Measurements from ENCODE around the gene RNASEL. TPM values are rescaled to one million over a fixed set of nuclear protein-coding genes. Genes with fewer than 3 reads are reported as not detected.

Gene RNASEL
- total and polyA plus RNA-seq, 2 of the 4 experiments (the other 2 are of a cell fraction), result 2.5 to 6.5 TPM

GRCh38 chr1:182604175-182605164, 15.4 kb upstream of the RNASEL start, which contains the start of gene RGS16:
Gene RGS16, minus strand, starts transcription at chr1:182604389. Its CDS starts 130 bp downstream, at chr1:182604259.
- intact Hi-C loops (cut with micrococcal nuclease), result loop anchor here (5.0 kb wide), 1 partner anchor 233 kb away; the partner anchor contains the start of gene DHX9
- Histone ChIP-seq H3K9me1 (ENCODE audit: insufficient read depth, low read length) (no peaks in the 10 kb centered on the region), H3K4ac (ENCODE audit: low read depth, low read length) (no peak within 1 kb of the TSS), H2BK120ac (ENCODE audit: low read depth, low read length) (no peak within 1 kb of the TSS), H3K18ac (ENCODE audit: low read depth, low read length) (no peak within 1 kb of the TSS), H3K23ac (ENCODE audit: low read depth, low read length) (no peak within 1 kb of the TSS), H3K27ac (ENCODE audit: insufficient read depth, low read length) (no peak within 1 kb of the TSS), H3K27me3 (ENCODE audit: control insufficient read depth, insufficient read depth, low read length) (peaks cover 13% of the 10 kb centered on the region), H3K9ac (ENCODE audit: low read depth, low read length) (0 out of 2 replicates have a peak within 1 kb of the TSS, but pooled peaks have one; percentile 4), H2BK20ac (ENCODE audit: low read depth, low read length) (no peak within 1 kb of the TSS), H2BK5ac (ENCODE audit: low read depth, low read length, poor library complexity, severe bottlenecking) (no peak within 1 kb of the TSS), H2AK5ac (ENCODE audit: low read depth, low read length) (no peak within 1 kb of the TSS), H4K91ac (ENCODE audit: insufficient read depth, low read depth, low read length) (no peak within 1 kb of the TSS), H3K14ac (replicated peaks; ENCODE audit: low read depth, low read length) (no peak within 1 kb of the TSS; the same call in 1 of the 2 replicates), H3K4me3 (ENCODE audit: insufficient read depth, low read depth, low read length) (peak within 1 kb of the TSS; percentile 28), H4K5ac (ENCODE audit: low read depth, low read length) (no peak within 1 kb of the TSS), H3K4me2 (ENCODE audit: low read depth, low read length) (peak within 1 kb of the TSS; percentile 93), H4K20me1 (ENCODE audit: insufficient read depth, low read length) (no peaks in the 10 kb centered on the region), H3K36me3 (ENCODE audit: control insufficient read depth, insufficient read depth, low read length) (no peaks in the 10 kb centered on the region), H2BK15ac (ENCODE audit: low read depth, low read length) (no peak within 1 kb of the TSS), H3K56ac (ENCODE audit: extremely low read depth, insufficient read depth, low read length) (no peak within 1 kb of the TSS), H3K4me1 (ENCODE audit: control insufficient read depth, insufficient read depth, low read length) (peaks cover 2% of the 10 kb centered on the region; the same call in 1 of the 2 replicates), H2AFZ (replicated peaks; ENCODE audit: low read length, poor library complexity) (peak within 1 kb of the TSS; percentile 91), H2AK9ac (replicated peaks; ENCODE audit: low read depth, low read length, poor library complexity) (peak within 1 kb of the TSS; percentile 19), H3K79me1 (ENCODE audit: low read depth in 1 of 2, low read length in 2 of 2) (no peaks in the 10 kb centered on the region), H4K8ac (ENCODE audit: low read depth in 2 of 2, low read length in 2 of 2) (no peak within 1 kb of the TSS), H3K9me3 (ENCODE audit: control insufficient read depth, insufficient read depth, low read length) (no peaks in the 10 kb centered on the region)
- peak; percentile 99 for ATAC-seq (ENCODE audit: low read depth)
- POLR2A ChIA-PET (ENCODE audit: unreplicated experiment), result no interaction called here
- BruUV-seq (replicated peaks), result no TSS peak
- peak; percentile 62 for DNase-seq
- no peak for TF ChIP-seq RCOR1 (IDR thresholded peaks at IDR 0.05; ENCODE audit: insufficient replicate concordance, low read length)
- TF ChIP-seq FOS (IDR thresholded peaks at IDR 0.05; ENCODE audit: low read depth, low read length), result no peak
- no peak for TF ChIP-seq MAFK (IDR thresholded peaks at IDR 0.05; ENCODE audit: low read depth, low read length)
- TF ChIP-seq SMC3 (IDR thresholded peaks at IDR 0.05; ENCODE audit: low read depth, low read length), result no peak
- no peak for TF ChIP-seq POLR2A (IDR thresholded peaks at IDR 0.05; ENCODE audit: low read depth, low read length)
- TF ChIP-seq RFX5 (IDR thresholded peaks at IDR 0.05; ENCODE audit: low read depth, low read length), result no peak
- TF ChIP-seq MAZ (IDR thresholded peaks at IDR 0.05; ENCODE audit: borderline replicate concordance, low read depth, low read length), result no peak
- WGBS, 2 experiments (ENCODE audit: extremely low coverage in 2 of 2, insufficient read length in 1 of 2), result 4% methylated on average over 10 of the region's 44 CpGs; no CpG with 5 or more reads in 1 of the 2 experiments
- CTCF ChIA-PET, result interaction anchor here (0.9 to 1.9 kb wide), 5 partner anchors 9 to 182 kb away, joined by 3 to 8 read pairs (median 5); no protein-coding TSS in a partner anchor
- in situ Hi-C loops (cut with MboI; ENCODE audit: low sequenced_read_pairs), result no loop called here
- dilution Hi-C loops (cut with HindIII; ENCODE audit: low sequenced_read_pairs, unreplicated experiment), result no loop called here
